Cerebellar cortex (tissue), 1 donor: ENCODE results near the gene GAS7.

ENCODE experiments used
- DNase-seq: peaks from one replicate; pipeline ENCODE4 v3.0.0-alpha.2; 2015; ENCODE audit warnings: low spot score

The GAS7 gene

GRCh38 chr17:10130677-10131076 lies 67.7 kb downstream of the GAS7 start:
- no peak for DNase-seq

- no peak for DNase-seq
Observed at GRCh38 chr17:10130263-10130662, 68.1 kb downstream of the GAS7 start.

DNA sequence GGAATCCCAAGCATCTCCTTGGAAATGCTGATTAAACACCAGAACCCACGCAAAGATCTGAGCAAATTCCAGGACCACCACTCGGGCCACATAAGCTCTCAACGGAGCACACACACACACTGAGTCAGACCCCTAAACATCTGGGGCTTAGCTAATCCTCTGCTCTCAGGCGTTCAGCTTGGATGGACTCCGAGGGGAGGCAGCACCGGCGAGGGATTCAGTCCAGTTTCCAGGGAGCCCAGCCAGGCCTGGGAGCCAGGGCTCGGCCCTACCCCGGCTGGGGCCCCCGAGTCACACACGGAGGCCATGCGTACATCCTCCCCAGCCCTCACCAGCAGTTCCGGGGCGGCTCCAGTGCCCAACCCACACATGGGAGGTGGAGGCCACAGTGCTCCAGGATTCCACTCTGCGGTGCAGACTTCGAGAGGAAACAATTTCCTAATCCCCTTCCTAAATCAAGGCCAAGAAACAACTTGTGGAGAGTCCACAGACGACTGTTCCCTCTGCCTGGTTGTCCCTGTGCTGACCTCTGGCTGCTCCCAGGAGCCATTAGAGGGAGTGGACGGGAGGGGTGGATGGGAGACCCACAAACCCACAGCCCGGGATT lies 70.5 kb downstream of the GAS7 start:
- peak; percentile 67 for DNase-seq

- peak; percentile 52 for DNase-seq
Observed at GRCh38 chr17:10126616-10127501, 71.5 kb downstream of the GAS7 start.

GRCh38 chr17:10126276-10126615 lies 72.2 kb downstream of the GAS7 start:
- no peak for DNase-seq

DNA sequence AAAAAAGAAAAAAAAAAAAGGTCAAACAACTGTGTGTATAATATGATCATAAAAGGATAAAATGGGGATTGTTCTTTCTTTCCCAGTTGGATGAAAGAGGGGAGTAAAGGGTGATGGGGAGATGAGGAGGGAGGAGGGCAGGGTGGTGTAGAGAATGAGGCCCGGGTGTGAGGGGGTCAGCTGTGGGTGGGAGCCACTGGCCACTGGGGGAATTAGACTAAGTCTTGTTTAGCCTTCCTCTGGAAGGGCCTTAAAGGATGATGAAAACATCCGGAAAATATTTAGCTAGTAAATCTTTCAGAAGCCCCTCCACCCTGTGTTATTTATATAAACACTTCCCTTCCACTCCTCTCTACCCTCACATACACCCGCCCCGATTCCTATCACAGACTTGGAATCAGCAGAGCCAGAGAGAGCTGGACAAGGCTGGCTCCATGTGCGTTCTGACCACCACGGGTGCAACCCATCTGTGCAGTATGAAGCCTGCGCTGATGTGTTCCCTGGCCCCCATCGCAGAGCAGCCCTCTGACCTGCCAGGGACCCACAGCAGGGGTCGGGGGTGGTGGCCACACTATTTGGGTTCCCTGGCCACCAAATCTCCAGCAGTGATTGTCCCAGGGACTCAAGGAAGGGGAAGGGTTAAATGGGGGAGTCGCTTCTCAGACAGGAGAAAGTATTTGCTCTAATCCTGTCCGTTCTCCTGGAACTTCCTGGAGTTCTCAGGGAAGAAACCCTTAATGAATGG lies 72.7 kb downstream of the GAS7 start:
- DNase-seq, result peak; percentile 64

- DNase-seq, result no peak
Observed at GRCh38 chr17:10123093-10123492, 75.3 kb downstream of the GAS7 start.

DNA sequence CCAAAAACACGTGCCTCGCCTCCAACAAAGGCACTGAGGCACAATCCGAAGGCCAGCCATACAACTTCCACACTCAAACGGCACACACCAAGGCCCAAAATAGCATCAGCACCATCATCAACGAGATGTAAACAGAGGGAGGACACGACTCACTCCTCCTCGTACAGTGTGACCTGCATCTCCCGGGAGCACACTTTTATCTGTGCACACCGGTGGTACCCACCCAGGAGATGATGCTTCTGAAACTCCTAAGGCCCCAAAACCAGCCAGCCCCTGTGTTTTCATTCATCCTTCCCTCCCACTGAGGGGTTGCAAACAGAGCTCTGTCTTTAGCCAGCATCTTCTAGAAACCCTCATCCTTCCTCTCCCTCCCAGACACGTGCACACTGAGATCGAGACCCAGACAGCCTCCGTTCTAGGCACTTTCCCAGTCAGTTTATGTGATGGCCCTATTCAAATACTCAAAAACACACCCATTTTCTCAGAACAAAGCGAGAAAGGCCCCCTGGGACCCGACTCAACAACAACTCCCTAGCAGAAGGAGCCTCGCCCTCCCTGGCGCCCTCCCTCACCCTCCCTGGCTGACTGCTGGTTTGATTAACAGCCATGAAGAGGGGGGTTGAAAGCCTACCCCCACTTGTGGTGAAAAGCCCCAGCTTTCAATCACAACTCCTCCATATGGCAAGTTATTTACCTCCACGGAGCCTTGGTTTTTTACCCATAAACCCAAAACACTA lies 76.3 kb downstream of the GAS7 start:
- no peak for DNase-seq

GRCh38 chr17:10120749-10121148 lies 77.7 kb downstream of the GAS7 start:
- DNase-seq, result no peak

DNA sequence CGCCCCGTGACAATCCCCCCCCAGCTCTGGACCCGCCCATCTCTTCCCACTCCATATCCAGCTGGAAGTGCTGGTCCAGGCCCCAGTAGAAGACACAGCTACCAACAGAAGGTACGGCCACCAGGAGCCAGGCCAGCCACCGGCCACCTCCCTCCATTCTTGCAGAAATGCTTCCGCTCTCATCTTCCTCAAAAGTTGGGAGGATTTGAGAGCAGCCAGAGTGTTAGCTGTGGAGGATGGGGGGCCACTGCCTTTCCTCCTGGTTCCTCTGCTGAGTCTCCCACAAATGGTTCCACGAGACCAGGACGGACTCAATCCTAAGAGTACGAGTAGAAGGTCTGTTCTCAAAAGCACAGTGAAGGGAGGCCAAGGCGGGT lies 78.3 kb downstream of the GAS7 start:
- DNase-seq, result no peak

DNA sequence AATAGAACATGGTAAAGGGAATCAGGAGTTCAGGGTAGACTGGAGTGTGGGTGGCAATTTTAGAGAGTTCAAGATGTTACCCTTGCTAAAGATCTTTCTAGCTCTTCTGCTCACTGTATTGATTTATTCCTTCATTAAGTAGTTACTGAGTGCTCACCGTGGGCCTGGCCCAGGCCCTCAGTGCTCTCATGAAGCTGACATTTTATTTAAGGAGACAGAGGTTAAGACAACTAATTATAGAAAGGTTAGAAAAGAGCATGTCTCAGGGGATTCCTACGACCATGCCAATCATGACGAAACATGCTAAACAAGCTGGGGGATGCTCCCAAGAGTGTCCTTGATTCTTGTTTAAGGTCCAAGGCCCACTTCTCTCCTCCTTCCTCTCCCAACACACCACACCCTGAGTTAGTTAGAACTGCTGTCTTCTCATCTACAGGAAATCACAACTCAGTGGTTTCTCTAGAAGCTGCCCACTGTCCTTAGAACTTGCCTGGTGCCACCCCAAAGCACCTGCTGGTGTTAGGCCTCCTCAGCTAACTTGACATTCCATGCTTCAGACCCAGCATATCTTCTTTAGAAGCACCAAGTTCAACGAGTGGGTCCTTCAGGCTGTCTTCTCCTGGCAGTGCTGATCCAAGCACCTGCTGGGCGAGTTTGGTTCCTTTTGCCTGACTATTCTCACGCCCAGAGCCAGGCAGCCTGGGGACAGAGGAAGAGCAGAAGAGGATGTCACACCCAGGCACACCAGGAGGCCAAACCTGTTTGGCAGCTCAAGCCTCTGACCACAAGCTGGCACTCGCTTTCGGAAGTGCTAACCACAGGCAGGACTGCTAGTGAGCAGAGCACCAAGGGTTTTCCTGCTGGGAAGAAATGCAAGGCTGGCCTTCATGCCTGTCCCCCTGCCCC lies 79.0 kb downstream of the GAS7 start:
- DNase-seq, result no peak

DNA sequence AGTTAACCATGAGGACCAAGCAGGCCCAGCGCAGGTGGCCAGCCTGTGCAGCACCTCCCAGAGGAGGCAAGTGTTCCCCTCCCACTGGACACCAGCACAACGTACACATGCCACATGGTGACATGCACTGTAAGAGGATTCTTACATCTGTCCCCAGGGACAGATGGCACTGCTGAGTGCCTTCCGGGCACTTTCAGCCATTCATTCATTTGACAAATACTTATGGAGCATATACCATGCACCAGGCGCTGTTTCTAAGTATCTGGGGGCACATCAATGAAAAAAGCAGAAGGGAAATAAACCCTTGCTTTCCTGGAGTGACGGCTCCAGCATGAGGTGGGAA lies 79.6 kb downstream of the GAS7 start:
- no peak for DNase-seq

GRCh38 chr17:10117581-10118001 lies 80.8 kb downstream of the GAS7 start:
- DNase-seq, result peak; percentile 73

- DNase-seq, result no peak
Observed at GRCh38 chr17:10116753-10117420, 81.5 kb downstream of the GAS7 start.

DNA sequence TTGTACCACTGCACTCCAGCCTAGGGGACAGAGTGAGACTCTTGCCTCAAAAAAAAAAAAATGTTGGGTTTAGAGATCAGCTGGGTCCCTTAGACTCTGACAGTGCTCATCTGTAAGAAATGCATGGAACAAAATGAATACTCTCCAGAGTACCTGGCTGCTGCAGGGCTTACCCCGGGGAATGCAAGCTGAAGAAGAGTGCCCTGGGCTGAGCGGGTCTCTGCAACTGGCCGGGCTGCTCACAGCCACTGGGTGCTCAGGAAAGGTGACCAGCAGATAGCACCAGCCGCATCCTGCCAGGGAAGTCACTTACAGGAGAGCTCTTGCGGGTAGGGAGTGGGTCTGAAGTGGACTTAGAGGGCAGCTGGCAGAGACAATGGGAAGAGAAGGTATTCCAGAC lies 82.1 kb downstream of the GAS7 start:
- no peak for DNase-seq

- no peak for DNase-seq
Observed at GRCh38 chr17:10115536-10115932, 82.9 kb downstream of the GAS7 start.

- DNase-seq, result peak; percentile 12
Observed at GRCh38 chr17:10114931-10115535, 83.4 kb downstream of the GAS7 start.

GRCh38 chr17:10112962-10113361 lies 85.4 kb downstream of the GAS7 start:
- DNase-seq, result no peak

DNA sequence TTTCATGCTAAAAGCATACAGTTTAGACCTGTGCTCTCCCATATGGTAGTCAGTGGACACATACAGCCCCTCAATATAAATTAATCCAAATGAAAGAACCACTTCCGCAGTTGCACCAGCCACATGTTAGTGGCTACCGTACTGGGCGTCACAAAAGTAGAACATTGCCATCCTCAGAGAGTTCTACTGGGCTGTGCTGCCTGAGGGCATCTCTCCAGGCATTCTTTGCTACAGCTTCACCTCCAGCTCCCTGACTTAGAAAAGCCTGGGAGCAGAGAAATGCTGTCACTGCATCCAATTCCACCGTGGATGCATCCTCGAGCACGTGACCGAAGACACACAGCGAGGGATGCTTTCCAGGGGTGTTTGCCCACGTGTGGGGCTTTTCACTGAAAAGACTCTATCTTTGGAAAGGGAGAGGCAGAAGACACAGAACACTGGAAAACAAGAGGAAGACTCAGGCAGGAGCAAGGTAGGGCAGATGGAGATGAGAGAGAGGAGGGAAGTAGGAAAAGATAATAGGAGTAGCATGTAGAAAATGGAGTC lies 86.4 kb downstream of the GAS7 start:
- DNase-seq, result no peak

DNA sequence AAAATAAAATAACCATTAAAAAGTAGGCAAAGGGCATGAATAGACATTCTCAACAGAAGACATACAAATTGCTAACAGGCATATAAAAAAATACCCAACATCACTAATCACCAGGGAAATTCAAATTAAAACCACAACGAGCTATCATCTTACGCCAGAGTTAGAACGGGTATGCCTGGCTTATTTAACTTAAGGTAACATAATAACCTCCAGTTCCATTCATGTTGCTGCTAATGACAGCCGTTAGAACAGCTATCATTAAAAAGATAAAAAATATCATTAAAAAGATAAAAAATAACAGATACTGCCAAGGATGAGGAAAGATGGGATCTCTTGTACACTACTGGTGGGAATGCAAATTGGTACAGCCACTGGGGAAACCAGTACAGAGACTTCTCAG lies 89.3 kb downstream of the GAS7 start:
- DNase-seq, result no peak
